Stimulated activated naive CD8-positive, alpha-beta T cell treated with anti-CD3 and anti-CD28 coated beads, Interleukin-15, Interleukin-2, amounts not matched to agents 100 U/mL and 50 U/mL, for 24 hours (primary cell): ENCODE data around the gene CACNA1I.
"Not testable (repeated sequence)": the region's sequence is repeated elsewhere in the genome, so short reads cannot be mapped to it uniquely, and the experiment has no call there.

Experiments used
- ATAC-seq: fragments of 150-1000 bp; cut with Tn5 transposase; one replicate; pipeline ENCODE4 v1.10.0; 2021
- DNase-seq: peaks from one replicate; pipeline ENCODE4 v3.0.0; 2021

Gene CACNA1I

DNA sequence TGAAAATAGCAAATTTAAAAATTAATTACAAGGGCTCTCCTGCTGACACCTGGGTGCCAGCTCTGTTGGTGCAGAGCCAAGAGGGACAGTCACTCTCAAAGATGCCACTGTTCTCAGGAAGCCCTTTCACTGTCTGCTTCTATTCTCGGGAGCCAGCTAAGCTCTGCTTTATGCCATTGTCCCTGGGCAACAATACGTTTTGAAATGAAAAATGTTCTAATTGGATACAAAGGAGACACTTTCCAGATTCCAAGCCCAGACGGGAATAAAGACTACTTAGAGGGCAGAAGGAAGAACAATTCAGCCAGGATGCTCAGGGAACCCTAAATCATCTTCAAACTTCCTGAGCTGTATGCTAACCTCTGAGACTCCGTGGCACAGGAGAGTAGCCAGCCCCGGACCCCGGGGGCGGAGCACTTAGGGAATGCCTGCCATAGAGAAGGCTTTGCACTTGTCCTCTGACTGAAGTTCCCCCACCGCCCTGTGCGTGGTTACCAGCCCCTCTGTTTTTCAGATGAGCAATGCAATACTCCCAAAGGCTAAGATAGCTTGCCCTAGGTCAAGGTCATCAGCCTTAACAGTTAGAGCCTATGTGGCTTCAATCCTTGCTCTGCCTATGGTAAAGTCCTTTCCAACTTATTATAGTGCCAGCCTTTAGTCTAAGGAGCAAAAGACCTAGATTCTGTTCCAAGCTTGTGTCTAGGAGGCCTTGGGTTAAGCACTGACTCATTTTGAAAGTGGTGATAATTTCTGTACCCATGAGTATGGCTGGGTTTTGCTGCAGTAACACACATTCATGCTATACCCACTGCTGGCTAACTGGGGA lies 150.9 kb downstream of the CACNA1I start:
- DNase-seq (no peak), ATAC-seq (peak; percentile 47)

DNA sequence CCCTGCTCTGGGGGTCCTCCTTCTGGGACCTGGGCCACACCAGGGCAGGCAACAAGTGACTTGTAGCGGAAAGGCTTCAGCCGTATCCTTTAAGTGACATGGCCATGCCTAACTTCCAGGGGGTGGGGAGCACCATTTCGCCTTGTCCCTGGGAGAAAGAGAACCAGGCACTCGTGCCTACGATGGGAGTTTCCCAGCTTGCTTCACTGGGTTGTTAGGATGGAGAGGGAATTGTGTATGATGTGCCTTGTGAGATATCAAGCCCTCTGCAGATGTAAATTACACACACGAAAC lies 151.4 kb downstream of the CACNA1I start:
- DNase-seq (no peak), ATAC-seq (no peak)

DNA sequence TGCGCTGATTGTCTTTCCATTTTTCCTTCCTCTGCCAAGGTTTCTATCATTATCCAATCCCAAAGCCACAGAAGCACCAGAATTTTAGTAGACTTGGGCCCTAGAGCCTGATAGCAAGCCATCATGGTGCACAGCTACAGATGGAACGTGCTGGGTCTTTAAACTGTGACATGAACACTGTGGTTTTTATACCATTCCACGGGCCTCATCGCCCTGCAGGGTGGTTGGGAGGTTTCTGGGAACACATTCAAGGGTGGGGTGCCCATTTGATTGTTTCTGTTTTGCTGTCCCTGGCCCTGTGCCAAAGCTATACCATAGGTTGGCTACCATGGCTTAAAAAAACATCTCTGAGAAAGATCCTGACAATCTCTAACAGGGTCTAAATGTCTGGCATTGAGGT lies 151.9 kb downstream of the CACNA1I start:
- no peak for ATAC-seq
- no peak for DNase-seq

DNA sequence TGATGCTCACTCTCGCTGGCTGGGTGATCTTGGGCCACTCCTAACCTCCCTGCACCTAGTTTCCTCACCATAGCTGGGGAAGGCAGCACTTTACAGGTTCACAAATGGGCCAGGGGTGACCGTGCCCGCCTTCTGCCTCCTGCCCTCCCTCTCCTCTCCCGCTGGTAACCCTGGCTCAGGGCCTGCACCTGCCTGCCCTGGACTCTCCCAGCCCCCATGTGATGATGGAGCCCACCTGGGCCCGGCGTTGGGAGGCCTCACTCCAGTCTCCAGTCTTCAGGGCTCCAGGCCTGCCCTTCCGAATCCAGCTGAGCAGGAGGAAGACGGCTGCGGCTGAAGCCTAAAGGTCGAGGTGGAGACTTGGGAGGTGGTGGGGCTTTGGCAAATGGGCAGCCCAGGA lies 152.9 kb downstream of the CACNA1I start:
- ATAC-seq: no peak
- DNase-seq: no peak

DNA sequence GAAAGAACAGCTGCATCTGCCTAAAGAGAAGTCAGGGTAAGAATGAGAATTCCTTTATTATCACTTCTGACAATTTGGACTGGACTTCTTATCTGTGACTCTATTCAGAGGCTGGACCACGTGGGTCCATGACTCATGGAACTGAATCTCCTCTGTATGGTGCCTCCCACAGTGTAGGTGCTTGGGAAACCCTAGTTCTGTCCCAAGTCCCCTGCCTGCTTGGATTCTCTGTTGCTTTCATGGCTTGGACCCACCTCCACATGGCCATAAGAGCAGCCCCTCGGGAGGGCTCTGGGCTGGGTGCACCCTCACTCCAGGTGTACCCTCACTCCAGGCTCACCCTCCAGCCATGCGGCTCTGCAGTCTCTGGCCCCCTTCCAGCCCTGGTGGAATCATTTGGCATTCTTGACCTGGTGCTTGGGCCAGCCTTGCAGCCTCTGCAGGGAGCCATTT lies 153.4 kb downstream of the CACNA1I start:
- DNase-seq (no peak), ATAC-seq (no peak)

DNA sequence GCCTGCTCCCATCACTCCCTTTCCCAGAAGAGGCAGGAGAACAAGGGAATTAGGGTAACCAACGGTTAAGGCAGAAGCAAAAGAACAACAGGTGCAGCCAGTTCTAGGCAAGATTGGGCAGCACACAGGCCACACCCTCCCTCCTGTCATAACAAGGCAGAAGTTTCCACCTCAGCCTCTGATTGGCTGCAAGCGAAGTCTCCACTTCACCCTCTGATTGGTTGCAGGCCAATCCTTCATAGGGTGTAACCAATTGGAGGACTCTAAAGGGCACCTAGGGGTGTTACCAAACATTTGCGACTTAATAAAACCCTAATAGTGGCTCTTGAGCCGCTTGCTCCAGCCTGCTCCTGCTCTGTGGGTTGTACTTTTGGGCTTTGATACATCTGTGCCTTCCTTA lies 153.8 kb downstream of the CACNA1I start:
- DNase-seq (no peak), ATAC-seq (no peak)

DNA sequence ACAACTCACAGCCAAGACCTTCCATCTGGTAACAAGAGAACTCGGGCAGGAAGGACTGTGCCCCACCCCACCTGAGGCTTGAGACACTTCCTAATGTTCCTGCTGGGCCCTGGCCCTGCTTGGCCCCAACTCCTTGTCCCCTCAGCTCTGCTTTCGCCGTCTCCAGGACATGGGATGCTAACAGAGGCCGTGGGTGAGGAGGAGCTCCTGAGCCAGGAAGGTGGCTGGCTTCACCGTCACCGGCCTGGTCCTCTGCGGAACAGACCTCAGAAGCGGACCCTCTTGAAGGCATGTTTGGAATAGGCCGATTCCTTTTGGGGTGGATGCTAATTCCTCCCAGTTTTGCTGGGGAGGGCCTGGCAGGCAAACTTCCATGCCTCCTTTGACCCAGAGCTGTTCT lies 154.3 kb downstream of the CACNA1I start:
- ATAC-seq (no peak), DNase-seq (no peak)

DNA sequence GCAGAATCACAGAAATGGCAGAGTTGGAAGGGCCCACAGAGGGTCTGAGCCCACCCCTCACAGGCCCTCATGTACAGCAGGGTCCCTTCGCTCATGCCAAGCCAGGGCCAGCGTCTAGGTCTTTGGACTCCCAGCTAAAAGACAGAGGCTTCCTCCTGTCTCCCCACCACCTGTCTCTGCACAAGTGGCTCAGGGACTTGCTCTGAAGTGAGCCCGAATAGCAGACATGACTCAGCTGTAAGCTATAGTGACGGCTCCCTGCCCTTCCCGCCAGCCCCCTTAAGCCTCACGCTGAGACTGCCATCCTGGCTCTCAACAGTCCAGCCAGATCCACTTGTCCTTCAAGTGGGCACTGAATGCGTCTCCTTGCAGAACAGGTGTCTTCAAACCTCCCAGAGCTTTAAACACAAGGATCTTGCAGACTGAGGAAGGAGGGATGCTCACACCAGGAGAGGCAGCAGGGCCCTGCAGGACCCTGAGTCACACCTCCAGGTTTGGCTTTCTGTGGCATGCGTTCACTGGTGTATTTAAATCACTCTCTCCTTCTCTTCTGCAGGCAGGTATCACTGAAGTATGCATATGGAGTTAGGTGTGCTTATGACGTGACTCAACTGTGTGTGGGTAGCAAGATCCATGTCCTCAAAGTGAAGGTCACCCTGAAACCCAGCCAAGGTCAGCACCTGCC lies 154.9 kb downstream of the CACNA1I start:
- ATAC-seq (no peak), DNase-seq (no peak)

DNA sequence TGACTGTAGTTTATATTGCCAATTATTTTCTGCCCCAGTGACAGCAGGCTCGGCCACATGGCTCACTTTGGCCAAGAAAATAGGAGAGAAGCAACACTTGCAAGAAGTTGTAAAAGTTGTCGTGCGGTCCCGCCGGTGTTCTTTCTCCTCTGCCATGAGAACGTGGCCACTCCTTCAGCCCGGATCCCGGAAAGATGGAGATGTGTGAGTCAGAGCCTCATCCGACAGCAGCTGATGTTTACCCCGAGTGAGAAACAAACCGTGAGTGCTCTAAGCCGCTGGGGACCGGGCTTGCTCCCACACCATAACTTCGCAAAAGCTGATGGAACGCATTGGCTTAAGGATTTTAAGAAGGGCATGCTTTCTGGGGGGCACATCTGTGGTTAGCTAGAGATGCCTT lies 157.0 kb downstream of the CACNA1I start:
- DNase-seq (no peak), ATAC-seq (no peak)

DNA sequence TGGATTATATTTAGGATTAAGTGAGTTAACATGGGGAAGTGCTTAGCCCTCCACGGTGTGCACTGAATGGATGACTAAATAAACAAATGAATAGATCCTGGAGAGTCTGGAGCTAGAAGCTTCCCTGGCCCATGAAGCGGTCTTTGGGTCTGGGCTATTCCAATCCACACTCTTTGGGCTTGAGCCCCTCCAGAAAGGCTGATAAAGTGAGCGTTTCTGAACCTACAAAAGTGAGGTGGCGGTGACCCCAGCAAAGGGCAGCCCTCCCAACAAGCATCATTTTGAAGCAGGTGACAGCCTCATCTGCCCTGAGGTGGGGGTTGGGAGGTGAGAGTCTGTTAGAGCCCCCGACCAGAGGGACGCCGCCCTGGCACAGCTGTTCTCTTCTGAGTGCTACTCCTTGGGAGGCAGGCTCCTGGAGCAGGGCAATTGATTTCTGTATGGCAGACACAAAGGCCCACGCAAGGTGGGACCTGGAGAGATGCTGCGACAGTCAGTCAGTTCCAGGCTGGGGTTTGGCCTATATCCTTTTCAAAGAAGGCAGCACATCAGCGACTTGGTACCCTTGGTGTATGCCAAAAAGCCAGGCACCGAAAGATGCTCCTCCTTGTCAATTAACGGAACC lies 157.8 kb downstream of the CACNA1I start:
- ATAC-seq (no peak), DNase-seq (no peak)

DNA sequence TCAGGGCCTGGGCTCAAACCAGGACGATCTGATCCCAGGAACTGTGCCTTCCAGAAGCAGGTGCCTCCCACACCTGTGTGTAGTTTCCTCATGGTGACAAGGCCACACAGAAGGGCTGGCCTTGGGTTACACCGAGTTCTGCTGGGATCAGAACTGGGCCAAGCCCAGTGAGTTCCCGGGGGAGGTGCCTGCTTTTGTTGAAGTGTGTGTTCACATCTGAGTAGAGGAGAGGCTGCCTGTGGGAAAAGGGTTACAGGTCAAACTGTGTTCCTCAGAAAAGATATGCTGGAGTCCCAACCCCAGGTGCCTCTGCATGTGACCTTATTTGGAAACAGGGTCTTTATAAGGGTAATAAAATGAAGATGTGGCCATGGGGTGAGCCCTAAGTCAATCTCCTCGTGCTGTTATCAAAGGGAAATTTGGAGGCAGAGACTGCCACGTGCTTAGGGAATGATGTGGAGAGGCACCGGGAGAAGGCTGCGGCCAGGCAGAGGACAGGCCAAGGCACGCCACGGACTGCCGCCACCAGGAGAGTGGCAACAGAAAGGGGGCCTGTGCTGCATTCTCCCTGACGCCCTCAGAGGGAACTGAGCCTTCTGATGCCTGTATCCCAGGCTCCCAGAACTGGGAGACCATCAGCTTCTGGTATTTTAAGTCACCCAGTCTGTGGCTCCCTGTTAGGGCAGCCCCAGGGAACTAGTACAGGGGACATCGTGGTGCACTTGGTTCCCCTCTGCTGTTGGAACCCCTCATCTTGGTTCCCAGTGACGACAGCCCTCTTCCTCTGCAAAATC lies 158.8 kb downstream of the CACNA1I start:
- DNase-seq (no peak), ATAC-seq (no peak)

DNA sequence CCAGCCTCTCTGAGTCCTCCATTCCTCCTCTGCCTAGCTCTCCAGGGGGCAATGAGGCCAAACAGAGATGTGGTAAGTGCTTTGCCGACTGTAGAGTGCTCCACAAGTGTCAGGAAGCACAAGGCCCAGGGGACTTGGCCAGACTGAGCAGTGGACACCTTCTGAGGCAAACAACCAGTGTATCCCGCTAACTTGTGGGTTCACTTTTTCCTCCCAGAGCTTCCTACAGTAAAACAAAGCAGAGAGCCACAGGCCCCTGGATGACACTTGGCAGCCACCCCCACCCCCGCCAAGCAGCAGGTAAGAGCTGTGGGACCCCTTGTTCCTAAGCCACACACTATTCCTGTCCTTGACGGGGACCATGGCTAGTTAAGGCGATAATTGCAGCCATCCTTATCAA lies 160.9 kb downstream of the CACNA1I start:
- no peak for ATAC-seq
- DNase-seq: no peak

DNA sequence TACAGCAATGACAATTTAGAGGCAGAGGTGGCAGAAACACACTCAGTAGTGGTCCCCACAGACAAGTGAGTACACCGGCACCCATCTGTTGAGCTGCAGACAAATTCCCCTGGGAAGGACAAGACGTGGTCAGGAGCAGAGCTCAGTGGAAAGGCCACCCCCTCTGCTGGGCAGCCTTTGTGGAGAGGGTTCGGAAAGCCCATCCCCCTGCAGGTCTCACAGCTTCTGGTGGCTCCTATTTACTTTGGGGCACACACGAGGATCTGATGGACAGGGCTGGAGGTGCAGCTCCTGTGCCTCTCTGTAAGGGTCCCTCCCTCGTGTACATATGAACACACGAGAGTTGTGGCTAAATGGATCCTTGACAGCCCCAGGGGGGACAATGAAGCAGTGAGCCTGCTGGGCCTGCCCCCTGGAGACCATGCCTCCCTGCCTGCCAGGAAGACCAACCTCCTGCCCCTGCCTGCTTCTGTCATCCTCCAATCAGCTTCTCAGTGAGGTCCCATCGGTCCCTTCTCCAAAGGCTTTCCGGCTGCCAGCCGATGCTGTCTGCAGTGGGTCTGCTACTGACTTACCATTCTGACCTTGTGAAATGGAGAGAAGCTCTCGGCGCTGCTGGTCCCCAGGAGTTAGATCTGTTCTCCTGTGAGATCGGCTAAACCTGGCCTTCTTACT lies 161.5 kb downstream of the CACNA1I start:
- no peak for DNase-seq

DNA sequence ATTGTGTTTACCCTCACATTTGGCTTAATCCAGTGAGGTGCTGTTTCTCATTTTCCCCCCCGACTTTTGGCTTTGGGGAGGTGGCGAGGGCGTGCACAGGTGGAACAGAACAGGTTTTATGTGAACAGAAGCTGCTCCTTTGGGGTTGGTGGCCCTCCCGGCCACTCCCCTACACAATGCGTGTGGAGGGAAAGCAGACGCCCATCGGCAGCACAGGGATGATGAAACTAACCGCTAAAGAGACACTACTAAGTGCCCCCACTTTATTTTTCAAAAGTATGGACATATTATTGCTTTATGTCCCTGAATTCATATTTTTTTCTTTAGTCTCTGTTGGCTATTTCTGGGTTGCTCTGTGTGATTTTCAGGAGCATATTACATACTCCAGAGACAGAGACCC lies 162.1 kb downstream of the CACNA1I start:
- DNase-seq (no peak), ATAC-seq (no peak)

More for the DNA sequence above, 161.5 kb downstream of the CACNA1I start:
- no peak for ATAC-seq

DNA sequence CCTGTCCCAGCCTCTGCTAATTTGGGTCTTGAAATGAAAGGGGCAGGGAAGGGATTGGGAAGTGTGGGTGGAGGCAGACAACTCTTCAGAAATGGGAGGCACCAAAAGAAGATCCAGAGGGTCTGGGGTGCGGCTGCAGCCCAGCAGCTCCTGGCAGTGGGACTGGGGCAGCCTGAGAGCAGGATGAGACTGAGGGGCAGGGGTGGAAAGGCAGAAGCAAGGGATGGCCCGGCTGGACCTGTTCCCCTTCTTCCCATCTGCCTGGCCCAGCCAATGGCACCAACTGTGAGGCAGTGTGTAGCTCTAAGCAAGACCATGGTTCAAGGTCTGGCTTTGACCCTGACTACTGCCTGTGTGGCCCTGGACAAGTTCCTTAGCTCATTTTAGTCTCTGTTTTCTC lies 162.6 kb downstream of the CACNA1I start:
- DNase-seq (no peak), ATAC-seq (no peak)

DNA sequence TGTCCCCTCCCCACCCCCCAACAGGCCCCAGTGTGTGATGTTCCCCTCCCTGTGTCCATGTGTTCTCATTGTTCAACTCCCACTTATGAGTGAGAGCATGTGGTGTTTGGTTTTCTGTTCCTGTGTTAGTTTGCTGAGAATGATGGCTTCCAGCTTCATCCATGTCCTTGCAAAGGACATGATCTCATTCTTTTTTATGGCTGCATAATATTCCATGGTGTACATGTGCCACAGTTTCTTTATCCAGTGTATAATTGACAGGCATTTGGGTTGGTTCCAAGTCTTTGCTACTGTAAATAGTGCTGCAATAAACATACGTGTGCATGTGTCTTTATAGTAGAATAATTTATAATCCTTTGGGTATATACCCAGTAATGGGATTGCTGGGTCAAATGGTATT lies 163.5 kb downstream of the CACNA1I start:
- DNase-seq, ATAC-seq: not testable (repeated sequence)

DNA sequence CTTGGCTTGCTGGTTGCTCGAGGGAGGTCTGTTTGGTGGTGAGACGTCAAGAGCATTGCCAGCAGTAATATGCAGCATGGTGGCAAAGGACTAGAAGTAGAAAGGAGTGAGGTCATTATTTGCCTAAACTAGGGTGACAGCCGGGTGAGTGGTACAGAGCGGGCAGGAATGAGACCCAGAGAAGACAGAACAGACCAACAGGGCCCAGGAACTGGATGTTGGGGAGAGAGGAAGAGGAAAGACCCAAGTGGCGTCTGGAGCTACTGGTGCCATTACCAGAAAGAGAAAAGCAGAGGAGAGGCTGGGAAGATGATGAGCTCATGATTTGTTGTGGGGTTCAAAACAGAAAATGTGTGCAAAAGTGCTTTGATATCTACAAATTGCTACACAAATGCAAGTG lies 164.3 kb downstream of the CACNA1I start:
- ATAC-seq (no peak), DNase-seq (no peak)

DNA sequence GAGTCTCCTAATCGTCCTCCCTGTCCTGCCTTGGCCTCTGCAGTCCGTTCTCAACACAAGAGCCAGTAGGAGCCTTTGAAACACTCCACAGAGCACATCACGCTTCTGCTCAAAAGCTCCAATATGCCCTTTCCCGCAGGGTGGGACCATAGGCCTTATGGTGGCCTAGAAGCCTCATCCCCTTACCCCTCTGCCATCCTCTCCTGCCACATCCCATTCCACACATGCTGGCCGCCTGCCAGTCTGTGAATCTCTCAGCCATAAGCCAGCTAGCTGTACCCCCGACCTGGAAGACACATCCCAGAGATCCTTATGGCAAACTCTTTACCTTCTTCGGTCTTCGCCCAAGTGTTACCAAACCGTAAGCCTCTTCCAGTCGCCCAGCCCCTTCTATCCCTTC lies 165.2 kb downstream of the CACNA1I start:
- ATAC-seq (no peak), DNase-seq (no peak)

DNA sequence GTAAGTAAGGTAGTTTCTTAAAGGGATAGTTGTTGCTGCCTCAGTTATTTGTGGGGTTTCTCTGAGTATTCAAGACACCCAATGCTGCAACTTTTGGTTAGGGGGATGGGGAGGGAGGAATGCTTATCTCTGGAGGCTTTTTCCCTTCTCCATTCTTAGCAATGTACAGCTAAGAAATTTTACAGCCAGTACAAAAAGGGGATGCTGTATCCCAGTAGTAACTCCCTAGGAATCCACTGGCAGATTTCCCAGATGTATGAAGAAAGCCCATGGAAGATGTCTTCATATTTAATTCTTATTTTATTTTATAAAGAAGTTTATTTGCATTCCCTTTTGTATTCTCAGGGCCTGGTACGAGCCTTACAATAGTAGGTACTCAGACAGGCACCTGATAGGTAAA lies 168.2 kb downstream of the CACNA1I start:
- ATAC-seq (no peak), DNase-seq (no peak)
